Transverse colon (tissue), 4 donors: ENCODE results near the gene SGSH. TPM values are rescaled to one million over a fixed set of nuclear protein-coding genes. Genes with fewer than 3 reads are reported as not detected.

Experiments used
- DNase-seq: peaks from one replicate; pipeline ENCODE4 v3.0.0-alpha.2; 2019
- H3K27ac ChIP-seq, 4 donors: fragments of 200-600 bp; sonication (generic); 2 replicates each; pipeline ENCODE4 v1.5.1; 2016 to 2018; ENCODE audit warnings: inconsistent platforms in 4 of 4
- H3K27me3 ChIP-seq: fragments of 200-600 bp; sonication (generic); 2 replicates; pipeline ENCODE4 v1.5.1; 2017; ENCODE audit warnings: inconsistent platforms
- H3K36me3 ChIP-seq, 4 donors: fragments of 200-600 bp; sonication (generic); 2 replicates each; pipeline ENCODE4 v1.5.1; 2017 to 2019; ENCODE audit warnings: inconsistent platforms in 4 of 4
- H3K4me1 ChIP-seq, 4 donors: fragments of 200-600 bp; sonication (generic); 2 replicates each; pipeline ENCODE4 v1.5.1; 2017 to 2020; ENCODE audit warnings: inconsistent platforms in 4 of 4
- H3K4me3 ChIP-seq, 4 donors: fragments of 200-600 bp; sonication (generic); 1 replicate in 1 of 4; 2 replicates in 3 of 4; pipeline versions ENCODE4 v1.5.1 to v1.6.1; 2017 to 2019; ENCODE audit warnings: inconsistent platforms in 4 of 4
- H3K9me3 ChIP-seq, 2 donors: fragments of 200-600 bp; sonication (generic); 2 replicates each; pipeline ENCODE4 v1.5.1; 2017 to 2019; ENCODE audit warnings: inconsistent platforms in 2 of 2
- CTCF ChIP-seq, 5 experiments: fragments of 200-600 bp in 3 of 5; fragments of 450-650 bp in 2 of 5; sonication (generic) in 3 of 5; IDR thresholded peaks; 1 replicate in 2 of 5; 2 replicates in 3 of 5; pipeline ENCODE4 v1.5.1; 2016 to 2017; ENCODE audit warnings: antibody characterized with exemption in 5 of 5, inconsistent platforms in 3 of 5, mild to moderate bottlenecking in 2 of 5, moderate library complexity in 1 of 5
- EP300 ChIP-seq: sonication (generic); formaldehyde crosslinking; IDR thresholded peaks from one replicate; pipeline ENCODE4 v1.6.1; 2017; ENCODE audit warnings: antibody characterized with exemption, low read depth
- POLR2A ChIP-seq: fragments of 450-650 bp; IDR thresholded peaks from one replicate; pipeline ENCODE4 v1.6.1; 2016; ENCODE audit warnings: antibody characterized with exemption, mild to moderate bottlenecking, moderate library complexity
- POLR2AphosphoS5 ChIP-seq, 3 donors: sonication (generic); formaldehyde crosslinking; IDR thresholded peaks; one replicate each; pipeline ENCODE4 v1.6.1; 2016; ENCODE audit warnings: antibody characterized with exemption in 3 of 3
- WGBS, 2 donors: methylation state at CpG; one replicate each; pipeline ENCODE4 v1.1.5; 2018; ENCODE audit warnings: low coverage in 1 of 2; 5-methylcytosine and 5-hydroxymethylcytosine counted together
- in situ Hi-C, 4 donors: fragments of 200-750 bp; cut with MboI; loops; one replicate each; pipeline versions ENCODE4 v1.15.0 to v1.15.1; 2017; ENCODE audit warnings: low sequenced_read_pairs in 3 of 4, low pct_ligation_motif_present in 1 of 4, low pct_unique_long_range_greater_than_20kb in 1 of 4
- intact Hi-C: fragments of 100-400 bp; cut with DNase I; formaldehyde crosslinking; loops from one replicate; pipeline ENCODE4 v1.15.1; 2023; ENCODE audit warnings: low total_unique reads
- total RNA-seq, 4 donors: library from RNA; depleted of rRNA; stranded (reverse); fragments of >200 nt; gene quantifications; one replicate each; pipeline ENCODE4 v1.1.0, GENCODE V29; 2016

SGSH gene
- total RNA-seq, 4 donors from 2014 or later: 26.2 to 66.2 (median 39.9) TPM

- no peaks in the 10 kb centered on the region for H3K36me3 ChIP-seq
- H3K4me1 ChIP-seq: peaks cover 4 to 23% (median 12%) of the 10 kb centered on the region in 4 donors
- H3K9me3 ChIP-seq: no peaks in the 10 kb centered on the region
- TF ChIP-seq POLR2A (no peak), POLR2AphosphoS5 (IDR thresholded peaks at IDR 0.05) (no peak), CTCF (IDR thresholded peaks at IDR 0.05) (no peak), EP300 (no peak)
- intact Hi-C loops (no loop called here), in situ Hi-C loops (no loop called here)
- no peaks in the 10 kb centered on the region for H3K27me3 ChIP-seq
- H3K4me3 ChIP-seq: no peak overlapping the region
- 95% methylated on average over 11 of the region's 11 CpGs; no CpG with 5 or more reads in 1 of the 2 donors for WGBS, 2 donors
- H3K27ac ChIP-seq: no peak overlapping the region
- no peak for DNase-seq
Measured at GRCh38 chr17:80251966-80252365, 31.8 kb upstream of the SGSH start.

DNA sequence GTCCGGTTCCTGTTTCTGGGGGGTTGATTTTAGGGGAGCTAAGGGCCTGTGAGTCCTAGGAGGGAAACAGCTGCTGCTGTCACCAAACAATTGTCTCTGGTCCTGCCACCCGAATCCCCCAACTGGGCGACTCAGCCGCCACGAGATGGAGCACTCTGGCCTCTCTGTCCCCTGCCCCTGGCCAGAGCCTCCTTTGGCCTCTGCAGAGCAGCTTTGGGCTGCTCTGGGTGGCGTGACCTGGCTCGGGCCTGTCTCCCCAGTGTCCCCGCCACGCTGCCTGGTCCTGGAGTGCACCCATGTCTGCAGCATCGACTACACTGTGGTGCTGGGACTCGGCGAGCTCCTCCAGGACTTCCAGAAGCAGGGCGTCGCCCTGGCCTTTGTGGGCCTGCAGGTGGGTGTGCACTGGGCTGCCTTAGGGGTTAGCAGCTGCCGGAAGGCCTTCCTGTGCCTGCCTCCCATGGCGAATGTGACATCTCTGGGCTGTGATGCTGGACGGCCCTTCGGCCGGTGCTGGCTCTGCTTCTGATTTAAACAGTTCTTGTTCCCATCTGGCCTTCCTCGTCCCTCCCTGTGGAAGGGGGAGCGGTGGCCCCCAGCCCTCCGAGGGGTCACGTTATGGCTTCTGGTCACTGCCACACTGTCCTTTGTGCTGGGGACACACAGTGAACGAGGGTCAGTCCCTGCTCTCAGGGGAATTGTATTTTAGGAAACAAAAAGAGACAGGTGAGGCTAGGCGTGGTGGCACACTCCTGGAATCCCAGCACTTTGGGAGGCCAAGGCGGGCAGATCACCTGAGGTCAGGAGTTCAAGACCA is 29.0 kb upstream of the SGSH start:
- Histone ChIP-seq H3K9me3 (no peaks in the 10 kb centered on the region), H3K36me3 (no peaks in the 10 kb centered on the region), H3K4me3 (no peak overlapping the region), H3K27ac (no peak overlapping the region), H3K4me1 (peaks cover 0 to 3% (median 0%) of the 10 kb centered on the region in 4 donors), H3K27me3 (no peaks in the 10 kb centered on the region)
- intact Hi-C loops: no loop called here
- TF ChIP-seq POLR2A: no peak
- TF ChIP-seq POLR2AphosphoS5 (IDR thresholded peaks at IDR 0.05): no peak
- no peak for TF ChIP-seq CTCF (IDR thresholded peaks at IDR 0.05)
- no peak for TF ChIP-seq EP300
- 89 to 93% methylated on average over 8 to 22 of the region's 26 CpGs for WGBS, 2 donors
- no peak for DNase-seq
- in situ Hi-C loops: loop anchor here in 1 of 4 donors (25.0 kb wide), 1 partner anchor 162 kb away; no protein-coding TSS in a partner anchor

GRCh38 chr17:80248001-80248893 is 28.1 kb upstream of the SGSH start:
- Histone ChIP-seq H3K9me3 (no peaks in the 10 kb centered on the region), H3K4me3 (no peak overlapping the region), H3K4me1 (peaks cover 0 to 3% (median 0%) of the 10 kb centered on the region in 4 donors), H3K27me3 (no peaks in the 10 kb centered on the region), H3K27ac (no peak overlapping the region), H3K36me3 (no peaks in the 10 kb centered on the region)
- TF ChIP-seq EP300: no peak
- TF ChIP-seq POLR2AphosphoS5 (IDR thresholded peaks at IDR 0.05): no peak
- no peak for TF ChIP-seq CTCF (IDR thresholded peaks at IDR 0.05)
- no peak for TF ChIP-seq POLR2A
- intact Hi-C loops: no loop called here
- DNase-seq: no peak
- WGBS, 2 donors: 92% methylated on average over 10 of the region's 23 CpGs; no CpG with 5 or more reads in 1 of the 2 donors
- in situ Hi-C loops: loop anchor here in 1 of 4 donors (25.0 kb wide), 1 partner anchor 161 kb away; no protein-coding TSS in a partner anchor

GRCh38 chr17:80247561-80247960 is 27.4 kb upstream of the SGSH start:
- TF ChIP-seq POLR2AphosphoS5 (IDR thresholded peaks at IDR 0.05) (no peak), POLR2A (no peak), CTCF (IDR thresholded peaks at IDR 0.05) (no peak), EP300 (no peak)
- no peak for DNase-seq
- H3K36me3 ChIP-seq: no peaks in the 10 kb centered on the region
- no peak overlapping the region for H3K4me3 ChIP-seq
- no peaks in the 10 kb centered on the region for H3K9me3 ChIP-seq
- in situ Hi-C loops (loop anchor here in 1 of 4 donors (25.0 kb wide), 1 partner anchor 160 kb away; no protein-coding TSS in a partner anchor), intact Hi-C loops (no loop called here)
- no peaks in the 10 kb centered on the region for H3K4me1 ChIP-seq
- H3K27ac ChIP-seq: no peak overlapping the region
- WGBS, 2 donors: 93% methylated on average over 17 of the region's 17 CpGs; no CpG with 5 or more reads in 1 of the 2 donors
- no peaks in the 10 kb centered on the region for H3K27me3 ChIP-seq
